GM21381 (cell line): ENCODE measurements around the gene MAP1LC3C.
"Not testable (repeated sequence)": the region's sequence is repeated elsewhere in the genome, so short reads cannot be mapped to it uniquely, and the experiment has no call there.

Experiments
- ATAC-seq: cut with Tn5 transposase; IDR thresholded peaks from one replicate; pipeline ENCODE4 v1.9.1; 2021; ENCODE audit warnings: mild to moderate bottlenecking, moderate library complexity; ENCODE audit not compliant: unreplicated experiment

MAP1LC3C gene

DNA sequence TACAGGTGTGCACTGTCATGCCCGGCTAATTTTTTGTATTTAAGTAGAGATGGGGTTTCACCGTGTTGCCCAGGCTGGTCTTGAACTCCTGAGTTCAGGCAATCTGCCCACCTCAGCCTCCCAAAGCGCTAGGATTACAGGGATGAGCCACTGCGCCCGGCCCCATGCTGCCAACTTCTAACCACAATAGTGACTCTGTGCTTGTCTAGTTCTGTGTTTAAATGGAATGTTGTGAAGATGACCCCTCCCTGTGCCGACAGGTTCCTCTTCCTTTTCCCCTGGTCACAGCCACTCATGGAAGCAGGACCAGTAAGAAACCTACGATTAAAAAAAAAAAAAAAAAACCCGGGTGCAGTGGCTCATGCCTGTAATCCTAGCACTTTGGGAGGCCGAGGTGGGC lies 4.7 kb downstream of the MAP1LC3C start:
- no peak for ATAC-seq

DNA sequence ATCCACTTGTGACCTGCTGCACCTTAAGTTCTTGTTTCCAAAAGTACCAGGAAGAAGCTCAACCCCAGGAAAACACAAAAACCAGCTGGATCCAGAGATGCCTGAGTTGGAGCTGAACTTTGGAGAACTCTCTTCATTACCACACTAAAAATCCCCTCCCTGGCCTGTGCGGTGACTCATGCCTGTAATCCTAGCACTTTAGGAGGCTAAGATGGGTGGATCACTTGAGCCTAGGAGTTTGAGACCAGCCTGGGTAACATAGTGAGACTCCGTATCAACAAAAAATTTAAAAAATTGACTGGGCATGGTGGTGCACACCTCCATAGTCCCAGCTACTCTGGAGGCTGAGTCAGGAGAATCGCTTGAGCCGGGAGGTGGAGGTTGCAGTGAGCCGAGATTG lies 6.2 kb downstream of the MAP1LC3C start:
- ATAC-seq, result no peak

DNA sequence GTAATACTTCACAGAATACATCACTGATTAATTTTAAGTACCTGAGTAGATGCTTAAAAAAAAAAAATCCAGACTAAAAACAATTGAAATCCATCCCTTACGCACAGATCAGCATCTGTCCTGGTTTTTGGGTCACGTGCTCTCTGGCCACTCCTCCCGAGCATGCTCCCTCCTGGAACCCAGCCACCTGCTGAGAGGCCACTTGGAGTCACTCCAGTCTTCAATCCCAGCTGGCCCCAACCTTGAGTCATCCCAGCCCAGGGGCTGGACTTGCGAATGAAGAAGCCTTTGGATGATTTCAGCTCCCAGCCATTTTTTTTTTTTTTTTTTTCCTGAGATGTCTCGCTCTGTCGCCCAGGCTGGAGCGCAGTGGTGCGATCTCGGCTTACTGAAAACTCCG lies 8.9 kb downstream of the MAP1LC3C start:
- no peak for ATAC-seq

- not testable (repeated sequence) for ATAC-seq
Observed at GRCh38 chr1:241988389-241988930, 10.4 kb downstream of the MAP1LC3C start.

DNA sequence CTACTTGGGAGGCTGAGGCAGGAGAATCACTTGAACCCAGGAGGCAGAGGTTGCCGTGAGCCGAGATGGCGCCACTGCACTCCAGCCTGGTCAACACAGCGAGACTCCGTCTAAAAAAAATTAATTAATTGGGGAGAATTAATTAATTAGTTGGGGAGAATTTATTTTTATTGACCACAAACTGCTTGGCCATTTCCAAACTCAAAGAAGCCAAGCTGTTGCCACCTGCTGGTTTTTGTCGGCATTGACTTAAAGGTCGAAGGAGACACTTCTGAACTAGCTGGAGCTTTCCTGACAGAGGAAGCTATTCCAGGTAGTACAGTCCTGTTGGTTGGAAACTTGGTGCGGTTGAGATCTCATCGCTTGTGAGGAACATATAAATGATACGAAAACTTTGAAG lies 13.1 kb downstream of the MAP1LC3C start:
- ATAC-seq, result no peak

DNA sequence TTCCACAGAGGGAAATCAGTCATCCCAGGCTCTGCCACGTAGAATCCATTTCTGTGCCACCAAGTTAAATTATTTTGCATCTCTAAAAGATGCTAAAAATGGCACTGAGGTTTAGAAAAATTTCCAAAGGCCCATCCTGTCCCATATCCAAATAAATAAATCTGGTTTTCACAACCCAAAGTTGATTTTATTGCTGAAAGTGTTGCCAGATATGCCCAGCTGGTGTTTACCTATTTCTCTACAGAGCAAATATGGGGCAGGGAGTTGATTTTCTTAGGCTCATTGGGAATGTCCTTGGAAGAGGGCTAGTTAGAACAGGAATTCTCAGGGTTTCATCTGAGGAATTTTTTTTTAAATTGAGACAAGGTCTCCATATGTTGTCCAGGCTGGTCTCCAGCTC lies 19.0 kb downstream of the MAP1LC3C start:
- ATAC-seq, result no peak

DNA sequence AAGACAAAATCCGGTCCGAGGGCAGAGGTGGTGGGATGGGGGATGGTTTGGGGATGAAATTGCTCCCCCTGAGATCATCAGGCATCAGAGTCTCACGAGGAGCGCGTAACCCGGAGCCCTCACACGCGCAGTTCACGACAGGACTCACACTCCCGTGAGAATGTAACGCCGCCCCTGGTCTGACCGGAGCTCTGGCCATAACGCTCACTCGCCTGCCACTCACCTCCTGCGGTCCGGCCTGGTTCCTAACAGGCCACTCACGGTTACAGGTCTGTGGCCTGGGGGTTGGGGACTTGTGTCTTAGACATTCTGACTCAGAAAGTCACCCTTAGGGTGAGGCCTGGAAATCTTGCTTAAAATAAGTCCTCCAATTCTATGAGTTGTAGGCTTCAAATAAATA lies 19.8 kb downstream of the MAP1LC3C start:
- no peak for ATAC-seq

GRCh38 chr1:241976229-241976628 lies 22.7 kb downstream of the MAP1LC3C start:
- ATAC-seq, result no peak

DNA sequence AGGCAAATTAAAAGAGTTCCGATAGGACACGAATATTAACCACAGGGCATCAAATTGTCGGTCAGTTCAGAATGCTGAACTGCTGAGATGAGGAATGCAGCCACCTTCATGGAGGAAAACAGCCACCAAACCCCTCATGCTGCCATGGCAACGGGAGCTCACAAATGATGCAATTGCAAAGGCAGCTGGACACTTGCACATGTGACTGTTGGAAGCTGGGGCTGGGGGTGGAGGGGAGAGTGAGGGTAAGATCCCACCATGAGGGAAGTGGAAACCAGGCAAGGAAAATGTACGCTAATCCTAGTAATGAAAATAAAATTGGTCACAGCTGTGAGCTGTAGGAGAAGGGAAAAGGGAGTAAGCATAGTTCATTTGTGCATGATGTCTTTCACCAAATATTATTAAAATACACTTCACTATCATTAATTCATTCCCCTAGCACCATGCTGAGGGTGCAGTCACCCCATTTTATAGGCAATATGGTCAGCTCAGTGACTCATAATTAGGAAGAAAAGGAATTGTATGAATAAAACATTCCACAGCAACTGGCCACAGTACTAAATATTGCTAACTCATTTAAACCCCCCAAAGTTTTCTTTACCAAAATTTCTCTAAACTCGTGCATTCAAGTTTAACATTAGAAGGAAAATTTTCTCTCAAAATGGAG lies 26.1 kb downstream of the MAP1LC3C start:
- ATAC-seq, result no peak

- no peak for ATAC-seq
Observed at GRCh38 chr1:241968611-241969010, 30.3 kb downstream of the MAP1LC3C start.

DNA sequence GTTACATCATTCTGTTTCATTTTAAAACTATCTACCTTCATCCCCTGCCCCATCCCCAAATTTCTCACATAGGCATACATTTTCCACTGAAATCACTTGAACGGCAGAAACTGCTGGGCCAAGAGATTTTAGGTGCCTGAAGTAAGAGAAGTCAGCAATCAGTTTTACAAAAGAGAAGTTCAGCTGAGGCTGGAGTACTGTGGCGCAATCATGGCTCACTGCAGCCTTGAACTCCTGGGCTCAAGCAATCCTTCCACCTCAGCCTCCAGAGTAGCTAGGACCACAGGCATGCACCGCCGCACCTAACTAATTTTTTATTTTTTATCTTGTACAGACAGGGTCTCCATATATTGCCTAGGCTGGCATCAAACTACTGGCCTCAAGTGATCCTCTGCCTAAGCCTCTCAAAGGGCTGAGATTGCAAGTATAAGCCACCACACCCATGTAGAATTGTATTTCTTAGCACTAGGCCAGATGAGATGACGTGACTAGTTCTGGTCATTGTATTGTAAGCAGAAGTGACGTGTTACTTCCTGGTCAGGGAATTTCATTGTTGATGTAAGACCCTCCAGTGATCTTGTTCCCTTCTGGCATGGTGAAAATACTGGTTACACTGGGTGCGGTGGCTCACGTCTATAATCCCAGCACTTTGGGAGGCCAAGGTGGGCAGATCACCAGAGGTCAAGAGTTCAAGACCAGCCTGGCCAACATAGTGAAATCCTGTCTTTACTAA lies 34.2 kb downstream of the MAP1LC3C start:
- ATAC-seq, result no peak

GRCh38 chr1:241963722-241964121 lies 35.2 kb downstream of the MAP1LC3C start:
- no peak for ATAC-seq

GRCh38 chr1:241962153-241962552 lies 36.7 kb downstream of the MAP1LC3C start:
- no peak for ATAC-seq

GRCh38 chr1:241957692-241958494 lies 41.0 kb downstream of the MAP1LC3C start, which contains the start of gene BECN2:
Gene BECN2, plus strand, starts transcription at chr1:241957767. Its CDS starts 0 bp downstream, at chr1:241957767.
- no peak for ATAC-seq

GRCh38 chr1:241950390-241950789 lies 48.5 kb downstream of the MAP1LC3C start:
- no peak for ATAC-seq

DNA sequence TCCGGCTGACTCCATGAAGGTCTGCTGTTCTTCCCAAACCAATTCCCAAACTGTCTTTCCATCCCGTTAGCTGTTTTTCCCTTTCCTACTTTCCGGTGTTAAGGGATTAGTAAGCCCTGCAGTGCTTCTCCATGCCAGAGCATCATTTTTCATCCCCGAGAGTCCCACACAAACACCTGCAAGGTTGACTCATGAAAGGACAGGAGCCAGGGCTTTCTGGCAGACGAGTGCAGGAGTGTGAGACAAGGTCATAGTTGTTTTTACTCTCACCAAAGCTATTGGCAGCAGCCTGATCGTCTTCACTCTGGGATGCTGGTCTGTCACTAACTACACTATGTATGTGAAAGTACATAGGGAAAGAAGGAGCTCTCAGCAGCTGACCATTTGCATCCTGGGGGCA lies 51.5 kb downstream of the MAP1LC3C start:
- ATAC-seq, result no peak
